ENCODE data around the gene KNTC1.
"Not testable (repeated sequence)": the region's sequence is repeated elsewhere in the genome, so short reads cannot be mapped to it uniquely, and the experiment has no call there.

The KNTC1 gene

DNA sequence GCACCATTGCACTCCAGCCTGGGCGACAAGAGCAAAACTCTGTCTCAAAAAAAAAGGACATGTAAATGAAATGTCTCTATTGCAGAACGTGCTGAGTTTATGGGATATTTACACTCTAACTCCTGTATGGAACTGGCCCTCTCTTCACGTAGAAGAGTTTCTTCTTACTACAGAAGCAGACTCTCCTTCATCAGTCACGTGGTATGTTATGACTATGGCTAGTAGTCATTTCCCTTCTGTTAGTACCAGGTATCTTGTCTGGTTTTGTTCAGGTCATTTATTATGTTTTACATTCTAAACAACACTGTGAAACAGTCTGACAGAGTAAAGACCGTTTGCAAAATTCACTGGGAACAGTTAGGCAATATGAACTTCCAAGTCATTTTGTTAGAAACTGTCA is 20.3 kb downstream of the KNTC1 start (continued):
- TF ChIP-seq ZNF214 (tag by site-specific recombination; IDR thresholded peaks at IDR 0.05; ENCODE audit: borderline replicate concordance) = no peak

DNA sequence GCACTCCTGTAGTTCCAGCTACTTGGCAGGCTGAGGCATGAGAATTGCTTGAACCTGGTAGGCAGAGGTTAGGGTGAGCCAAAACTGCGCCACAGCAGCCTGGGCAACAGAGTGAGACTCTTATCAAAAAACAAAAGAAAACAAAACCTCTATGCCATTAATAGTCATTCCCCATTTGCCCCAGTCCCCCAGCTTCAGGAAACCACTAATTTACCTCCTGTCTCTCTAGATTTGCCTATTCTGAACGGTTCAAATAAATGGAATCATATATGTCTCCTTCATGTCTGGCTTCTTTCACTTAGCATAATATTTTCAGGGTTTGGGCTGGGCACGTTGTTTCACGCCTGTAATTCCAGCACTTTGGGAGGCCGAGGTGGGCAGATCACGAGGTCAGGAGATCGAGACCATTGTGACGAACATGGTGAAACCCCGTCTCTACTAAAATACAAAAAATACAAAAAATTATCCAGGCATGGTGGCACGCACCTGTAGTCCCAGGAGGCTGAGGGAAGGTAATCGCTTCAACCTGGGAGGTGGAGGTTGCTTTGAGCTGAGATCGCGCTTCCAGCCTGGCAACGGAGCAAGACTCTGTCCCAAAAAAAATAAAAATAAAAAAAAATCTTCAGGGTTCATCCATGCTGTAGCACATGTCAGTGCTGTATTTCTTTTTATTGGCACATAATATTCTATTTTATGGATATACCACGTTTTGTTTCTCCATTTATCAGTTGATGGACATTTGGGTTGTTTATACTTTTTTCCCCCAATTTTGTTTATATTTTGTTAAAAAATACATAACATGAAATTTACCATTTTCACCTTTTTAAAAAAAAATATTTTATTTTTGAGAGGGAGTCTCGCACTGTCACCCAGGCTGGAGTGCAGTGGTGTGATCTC is 31.9 kb downstream of the KNTC1 start:
- H3K27ac ChIP-seq (ENCODE audit: extremely low read depth, low read depth, low read length) = no peak overlapping the region
- no peaks in the 10 kb centered on the region for H3K4me1 ChIP-seq (ENCODE audit: control insufficient read depth, insufficient read depth, low read length)
- POLR2A ChIA-PET = no interaction called here
- CTCF ChIA-PET = interaction anchor here (0.7 kb wide), 1 partner anchor 27 kb away, joined by 3 read pairs; no protein-coding TSS in a partner anchor
- no peaks in the 10 kb centered on the region for H3K9me3 ChIP-seq (ENCODE audit: control insufficient read depth, insufficient read depth, low read depth, low read length)
- H3K36me3 ChIP-seq (ENCODE audit: control insufficient read depth in 2 of 2, insufficient read depth in 1 of 2, low read length in 2 of 2) = peaks cover 76 to 79% of the 10 kb centered on the region in 2 experiments
- TF ChIP-seq OVOL3 (tag by site-specific recombination; IDR thresholded peaks at IDR 0.05) = no peak
- TF ChIP-seq ZNF146 (tag by site-specific recombination; IDR thresholded peaks at IDR 0.05) = peak; percentile 18; the same call in 1 of the 2 replicates
- H3K4me3 ChIP-seq (ENCODE audit: low read depth, low read length) = no peak overlapping the region

- no peak overlapping the region for H3K27ac ChIP-seq (ENCODE audit: extremely low read depth, low read depth, low read length)
- TF ChIP-seq ZBTB48 (tag by site-specific recombination; IDR thresholded peaks at IDR 0.05) = no peak
- no peak overlapping the region for H3K4me3 ChIP-seq (ENCODE audit: low read depth, low read length)
- no peaks in the 10 kb centered on the region for H3K4me1 ChIP-seq (ENCODE audit: control insufficient read depth, insufficient read depth, low read length)
- POLR2A ChIA-PET = no interaction called here
- CTCF ChIA-PET = no interaction called here
- no peaks in the 10 kb centered on the region for H3K9me3 ChIP-seq (ENCODE audit: control insufficient read depth, insufficient read depth, low read depth, low read length)
- peaks cover 80% of the 10 kb centered on the region in 2 experiments for H3K36me3 ChIP-seq (ENCODE audit: control insufficient read depth in 2 of 2, insufficient read depth in 1 of 2, low read length in 2 of 2)
These were observed 33.1 kb downstream of the KNTC1 start for GRCh38 chr12:122560138-122560537.

DNA sequence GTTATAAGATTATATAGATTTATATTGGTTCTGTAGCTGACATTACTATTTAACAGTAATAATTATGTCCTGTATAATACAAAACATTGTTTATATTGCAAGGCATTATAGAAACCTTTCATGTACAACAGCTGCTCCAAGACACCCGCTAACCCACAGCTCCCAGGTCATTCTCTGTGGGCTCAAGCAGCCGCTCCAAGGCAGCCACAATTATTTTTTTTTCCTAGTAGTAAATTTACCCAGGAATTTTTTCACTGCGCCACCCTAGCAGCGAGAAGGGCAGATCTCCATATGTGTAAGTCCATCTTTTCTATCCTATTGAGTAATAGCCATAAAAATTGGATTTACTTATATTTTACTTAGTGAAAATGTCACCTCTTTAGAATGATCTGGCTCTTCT is 36.3 kb downstream of the KNTC1 start:
- POLR2A ChIA-PET = interaction anchor here (0.6 kb wide), 1 partner anchor 119 kb away, joined by 4 read pairs; no protein-coding TSS in a partner anchor
- no peak overlapping the region for H3K4me3 ChIP-seq (ENCODE audit: low read depth, low read length)
- CTCF ChIA-PET = interaction anchor here (0.7 kb wide), 1 partner anchor 9 kb away, joined by 3 read pairs; no protein-coding TSS in a partner anchor
- no peak overlapping the region for H3K27ac ChIP-seq (ENCODE audit: extremely low read depth, low read depth, low read length)
- peaks cover 67 to 76% of the 10 kb centered on the region in 2 experiments for H3K36me3 ChIP-seq (ENCODE audit: control insufficient read depth in 2 of 2, insufficient read depth in 1 of 2, low read length in 2 of 2)
- TF ChIP-seq ZNF639 (tag by site-specific recombination; IDR thresholded peaks at IDR 0.05) (no peak), ZNF664 (tag by site-specific recombination; IDR thresholded peaks at IDR 0.05) (no peak), ZNF2 (tag by site-specific recombination; IDR thresholded peaks at IDR 0.05) (no peak), ZNF510 (tag by site-specific recombination; IDR thresholded peaks at IDR 0.05; ENCODE audit: insufficient replicate concordance) (no peak), HOXC10 (CRISPR knock-in tag; IDR thresholded peaks at IDR 0.05) (no peak), ZNF155 (tag by site-specific recombination; IDR thresholded peaks at IDR 0.05) (no peak), ZSCAN16 (tag by site-specific recombination; IDR thresholded peaks at IDR 0.05) (no peak)
- TF ChIP-seq, protein P1, sequence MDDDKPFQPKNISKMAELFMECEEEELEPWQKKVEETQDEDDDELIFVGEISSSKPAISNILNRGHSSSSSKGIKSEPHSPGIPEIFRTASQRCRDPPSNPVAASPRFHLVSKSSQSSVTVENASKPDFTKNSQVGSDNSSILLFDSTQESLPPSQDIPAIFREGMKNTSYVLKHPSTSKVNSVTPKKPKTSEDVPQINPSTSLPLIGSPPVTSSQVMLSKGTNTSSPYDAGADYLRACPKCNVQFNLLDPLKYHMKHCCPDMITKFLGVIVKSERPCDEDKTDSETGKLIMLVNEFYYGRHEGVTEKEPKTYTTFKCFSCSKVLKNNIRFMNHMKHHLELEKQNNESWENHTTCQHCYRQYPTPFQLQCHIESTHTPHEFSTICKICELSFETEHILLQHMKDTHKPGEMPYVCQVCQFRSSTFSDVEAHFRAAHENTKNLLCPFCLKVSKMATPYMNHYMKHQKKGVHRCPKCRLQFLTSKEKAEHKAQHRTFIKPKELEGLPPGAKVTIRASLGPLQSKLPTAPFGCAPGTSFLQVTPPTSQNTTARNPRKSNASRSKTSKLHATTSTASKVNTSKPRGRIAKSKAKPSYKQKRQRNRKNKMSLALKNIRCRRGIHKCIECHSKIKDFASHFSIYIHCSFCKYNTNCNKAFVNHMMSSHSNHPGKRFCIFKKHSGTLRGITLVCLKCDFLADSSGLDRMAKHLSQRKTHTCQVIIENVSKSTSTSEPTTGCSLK (tag by site-specific recombination; IDR thresholded peaks at IDR 0.05) = no peak
- TF ChIP-seq, protein P2, sequence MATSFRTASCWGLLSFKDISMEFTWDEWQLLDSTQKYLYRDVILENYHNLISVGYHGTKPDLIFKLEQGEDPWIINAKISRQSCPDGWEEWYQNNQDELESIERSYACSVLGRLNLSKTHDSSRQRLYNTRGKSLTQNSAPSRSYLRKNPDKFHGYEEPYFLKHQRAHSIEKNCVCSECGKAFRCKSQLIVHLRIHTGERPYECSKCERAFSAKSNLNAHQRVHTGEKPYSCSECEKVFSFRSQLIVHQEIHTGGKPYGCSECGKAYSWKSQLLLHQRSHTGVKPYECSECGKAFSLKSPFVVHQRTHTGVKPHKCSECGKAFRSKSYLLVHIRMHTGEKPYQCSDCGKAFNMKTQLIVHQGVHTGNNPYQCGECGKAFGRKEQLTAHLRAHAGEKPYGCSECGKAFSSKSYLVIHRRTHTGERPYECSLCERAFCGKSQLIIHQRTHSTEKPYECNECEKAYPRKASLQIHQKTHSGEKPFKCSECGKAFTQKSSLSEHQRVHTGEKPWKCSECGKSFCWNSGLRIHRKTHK (tag by site-specific recombination; IDR thresholded peaks at IDR 0.05) = no peak
- TF ChIP-seq, protein P3, sequence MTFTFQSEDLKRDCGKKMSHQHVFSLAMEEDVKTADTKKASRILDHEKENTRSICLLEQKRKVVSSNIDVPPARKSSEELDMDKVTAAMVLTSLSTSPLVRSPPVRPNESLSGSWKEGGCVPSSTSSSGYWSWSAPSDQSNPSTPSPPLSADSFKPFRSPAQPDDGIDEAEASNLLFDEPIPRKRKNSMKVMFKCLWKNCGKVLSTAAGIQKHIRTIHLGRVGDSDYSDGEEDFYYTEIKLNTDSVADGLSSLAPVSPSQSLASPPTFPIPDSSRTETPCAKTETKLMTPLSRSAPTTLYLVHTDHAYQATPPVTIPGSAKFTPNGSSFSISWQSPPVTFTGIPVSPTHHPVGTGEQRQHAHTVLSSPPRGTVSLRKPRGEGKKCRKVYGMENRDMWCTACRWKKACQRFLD (tag by site-specific recombination; IDR thresholded peaks at IDR 0.05) = no peak
- H3K9me3 ChIP-seq (ENCODE audit: control insufficient read depth, insufficient read depth, low read depth, low read length) = no peaks in the 10 kb centered on the region
- no peaks in the 10 kb centered on the region for H3K4me1 ChIP-seq (ENCODE audit: control insufficient read depth, insufficient read depth, low read length)

DNA sequence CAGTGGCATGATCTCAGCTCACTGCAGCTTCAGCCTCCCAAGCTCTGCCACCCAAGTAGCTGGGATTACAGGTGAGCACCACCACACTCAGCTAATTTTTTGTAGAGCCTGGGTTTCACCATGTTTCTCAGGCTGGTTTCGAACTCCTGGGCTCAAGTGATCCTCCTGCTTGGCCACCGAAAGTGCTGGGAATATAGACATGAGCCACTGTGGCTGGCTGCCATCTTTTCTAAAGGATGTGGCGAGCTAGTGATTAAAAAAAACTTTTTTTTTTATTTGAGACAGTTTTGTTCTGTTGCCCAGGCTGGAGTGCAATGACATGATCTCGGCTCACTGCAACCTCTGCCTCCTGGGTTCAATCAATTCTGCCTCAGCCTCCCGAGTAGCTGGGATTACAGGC is 39.8 kb downstream of the KNTC1 start:
- POLR2A ChIA-PET; H3K27ac ChIP-seq (ENCODE audit: extremely low read depth, low read depth, low read length); H3K4me1 ChIP-seq (ENCODE audit: control insufficient read depth, insufficient read depth, low read length); H3K9me3 ChIP-seq (ENCODE audit: control insufficient read depth, insufficient read depth, low read depth, low read length); H3K4me3 ChIP-seq (ENCODE audit: low read depth, low read length): not testable (repeated sequence)
- peaks cover 69 to 79% of the 10 kb centered on the region in 2 experiments for H3K36me3 ChIP-seq (ENCODE audit: control insufficient read depth in 2 of 2, insufficient read depth in 1 of 2, low read length in 2 of 2)
- CTCF ChIA-PET = interaction anchor here (0.7 kb wide), 1 partner anchor 272 kb away, joined by 3 read pairs; no protein-coding TSS in a partner anchor
